IMR-90 (cell line): Measurements from ENCODE around the gene FMN1.

Experiments used
- MXI1 ChIP-seq: IDR thresholded peaks from 2 replicates; pipeline ENCODE4 v1.6.1; 2012; ENCODE audit warnings: low read depth, mild to moderate bottlenecking, low read length, moderate library complexity, borderline replicate concordance
- TF ChIP-seq, protein P1 (sequence below): conservative IDR thresholded peaks from 2 replicates; pipeline ENCODE4 v1.5.1; 2012; ENCODE audit warnings: mild to moderate bottlenecking, low read depth, low read length, improper control_type of control experiment

DNA sequence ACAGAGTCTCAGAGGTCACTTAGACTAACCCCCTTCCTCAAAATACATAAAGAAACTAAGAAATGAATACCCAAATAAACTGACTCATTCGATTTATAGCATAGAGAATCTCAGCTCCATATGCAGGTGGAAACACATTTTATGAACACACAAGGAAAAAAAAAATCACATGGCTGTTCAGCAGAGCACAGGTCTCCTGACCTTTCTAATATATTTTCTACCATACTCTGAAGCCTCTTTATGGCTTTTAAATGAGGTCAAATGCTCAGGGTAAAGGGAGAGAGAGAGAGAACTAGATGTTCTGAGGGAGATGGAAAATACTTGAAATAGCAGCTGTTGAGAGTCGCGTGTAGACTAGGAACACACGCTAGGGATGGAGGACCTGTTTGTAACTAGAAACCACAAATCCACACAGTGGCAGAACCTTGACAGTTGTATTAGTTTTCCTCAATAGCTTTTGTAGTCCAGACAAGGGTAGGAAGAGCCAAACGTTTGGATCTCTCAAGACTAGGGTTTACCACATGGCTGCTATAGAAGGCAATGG is 165.3 kb downstream of the FMN1 start:
- TF ChIP-seq, protein P1, sequence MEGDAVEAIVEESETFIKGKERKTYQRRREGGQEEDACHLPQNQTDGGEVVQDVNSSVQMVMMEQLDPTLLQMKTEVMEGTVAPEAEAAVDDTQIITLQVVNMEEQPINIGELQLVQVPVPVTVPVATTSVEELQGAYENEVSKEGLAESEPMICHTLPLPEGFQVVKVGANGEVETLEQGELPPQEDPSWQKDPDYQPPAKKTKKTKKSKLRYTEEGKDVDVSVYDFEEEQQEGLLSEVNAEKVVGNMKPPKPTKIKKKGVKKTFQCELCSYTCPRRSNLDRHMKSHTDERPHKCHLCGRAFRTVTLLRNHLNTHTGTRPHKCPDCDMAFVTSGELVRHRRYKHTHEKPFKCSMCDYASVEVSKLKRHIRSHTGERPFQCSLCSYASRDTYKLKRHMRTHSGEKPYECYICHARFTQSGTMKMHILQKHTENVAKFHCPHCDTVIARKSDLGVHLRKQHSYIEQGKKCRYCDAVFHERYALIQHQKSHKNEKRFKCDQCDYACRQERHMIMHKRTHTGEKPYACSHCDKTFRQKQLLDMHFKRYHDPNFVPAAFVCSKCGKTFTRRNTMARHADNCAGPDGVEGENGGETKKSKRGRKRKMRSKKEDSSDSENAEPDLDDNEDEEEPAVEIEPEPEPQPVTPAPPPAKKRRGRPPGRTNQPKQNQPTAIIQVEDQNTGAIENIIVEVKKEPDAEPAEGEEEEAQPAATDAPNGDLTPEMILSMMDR: no peak
- TF ChIP-seq MXI1: no peak
